Neural progenitor cell (in vitro differentiated cells): Measurements from ENCODE around the gene ZNF653. TPM values are rescaled to one million over a fixed set of nuclear protein-coding genes. Genes with fewer than 3 reads are reported as not detected.

Source experiments
- DNase-seq: peaks from one replicate; pipeline ENCODE4 v3.0.0-alpha.2; 2016; ENCODE audit warnings: low spot score
- H2AFZ ChIP-seq: fragments of 200-600 bp; sonication (generic); replicated peaks from 2 replicates; pipeline ENCODE4 v1.6.1; 2016; ENCODE audit warnings: antibody characterized with exemption
- H3F3A ChIP-seq: fragments of 200-600 bp; sonication (generic); 2 replicates; pipeline ENCODE4 v1.6.1; 2016; ENCODE audit warnings: antibody characterized with exemption, low read depth
- H3K27ac ChIP-seq: fragments of 200-600 bp; sonication (generic); 2 replicates; pipeline ENCODE4 v1.5.1; 2016; ENCODE audit warnings: mild to moderate bottlenecking
- H3K27me3 ChIP-seq: fragments of 200-600 bp; sonication (generic); 2 replicates; pipeline ENCODE4 v1.6.1; 2016; ENCODE audit warnings: mild to moderate bottlenecking, moderate library complexity
- H3K36me3 ChIP-seq: fragments of 200-600 bp; sonication (generic); 2 replicates; pipeline ENCODE4 v1.5.1; 2016
- H3K4me1 ChIP-seq: fragments of 200-600 bp; sonication (generic); 2 replicates; pipeline ENCODE4 v1.6.1; 2016; ENCODE audit warnings: mixed run types
- H3K4me2 ChIP-seq: fragments of 200-600 bp; sonication (generic); 2 replicates; pipeline ENCODE4 v1.6.1; 2016
- H3K4me3 ChIP-seq: fragments of 200-600 bp; sonication (generic); 2 replicates; pipeline ENCODE4 v1.5.1; 2016
- H3K79me2 ChIP-seq: fragments of 200-600 bp; sonication (generic); 2 replicates; pipeline ENCODE4 v1.6.1; 2016; ENCODE audit warnings: low read depth
- H3K9ac ChIP-seq: fragments of 200-600 bp; sonication (generic); 2 replicates; pipeline ENCODE4 v1.6.1; 2016
- H3K9me3 ChIP-seq: fragments of 200-600 bp; sonication (generic); 2 replicates; pipeline ENCODE4 v1.5.1; 2016; ENCODE audit warnings: low read depth
- H4K20me1 ChIP-seq: fragments of 200-600 bp; sonication (generic); 2 replicates; pipeline ENCODE4 v1.6.1; 2016; ENCODE audit warnings: low read depth
- H3K27ac Mint-ChIP-seq: 3 replicates; pipeline ENCODE4 v1.8.0; 2021; ENCODE audit warnings: mixed read lengths
- H3K27me3 Mint-ChIP-seq: 2 replicates; pipeline ENCODE4 v1.8.0; 2022; ENCODE audit warnings: low read depth, mild to moderate bottlenecking, inconsistent platforms, moderate library complexity, mixed read lengths; ENCODE audit not compliant: insufficient read depth
- H3K36me3 Mint-ChIP-seq: 3 replicates; pipeline ENCODE4 v1.8.0; 2021; ENCODE audit warnings: mixed read lengths
- H3K4me1 Mint-ChIP-seq: 3 replicates; pipeline ENCODE4 v1.8.0; 2021; ENCODE audit warnings: mixed read lengths
- H3K4me3 Mint-ChIP-seq: 3 replicates; pipeline ENCODE4 v1.8.0; 2021; ENCODE audit warnings: mild to moderate bottlenecking, moderate library complexity, mixed read lengths
- H3K9me3 Mint-ChIP-seq: 3 replicates; pipeline ENCODE4 v1.8.0; 2020; ENCODE audit warnings: mixed read lengths
- CTCF ChIP-seq: fragments of 200-600 bp; sonication (generic); IDR thresholded peaks from 2 replicates; pipeline ENCODE4 v1.5.1; 2017; ENCODE audit warnings: antibody characterized with exemption, mild to moderate bottlenecking
- EZH2 ChIP-seq: fragments of 200-600 bp; sonication (generic); IDR thresholded peaks from 2 replicates; pipeline ENCODE4 v1.6.1; 2017; ENCODE audit warnings: antibody characterized with exemption, mild to moderate bottlenecking, moderate library complexity
- EZH2phosphoT487 ChIP-seq: fragments of 200-600 bp; sonication (generic); IDR thresholded peaks from 2 replicates; pipeline ENCODE4 v1.6.1; 2017; ENCODE audit warnings: antibody characterized with exemption
- total RNA-seq: library from RNA; depleted of rRNA; stranded (reverse); fragments of >200 nt; gene quantifications from 2 replicates; pipeline ENCODE4 v1.2.3, GENCODE V29; 2015; ENCODE audit warnings: low replicate concordance

Gene ZNF653
- total RNA-seq, 1 donor from 2014 or later: 3.4 TPM

- TF ChIP-seq EZH2phosphoT487 (no peak), CTCF (no peak), EZH2 (no peak)
- Mint-ChIP-seq H3K27ac (peak overlapping the region; percentile 11), H3K4me1 (peaks cover 17% of the 10 kb centered on the region), H3K27me3 (peaks cover 11% of the 10 kb centered on the region), H3K36me3 (no peaks in the 10 kb centered on the region), H3K4me3 (peak overlapping the region; percentile 71), H3K9me3 (no peaks in the 10 kb centered on the region)
- Histone ChIP-seq H3K36me3 (no peaks in the 10 kb centered on the region), H3F3A (peaks cover 19% of the 10 kb centered on the region), H3K27me3 (peaks cover 3% of the 10 kb centered on the region), H3K4me2 (peak overlapping the region; percentile 97), H3K4me3 (peak overlapping the region; percentile 51), H3K79me2 (no peaks in the 10 kb centered on the region), H3K27ac (no peak overlapping the region), H4K20me1 (no peaks in the 10 kb centered on the region), H3K9me3 (no peaks in the 10 kb centered on the region), H2AFZ (peak overlapping the region; percentile 78), H3K9ac (no peak overlapping the region), H3K4me1 (peaks cover 19% of the 10 kb centered on the region)
- peak; percentile 61 for DNase-seq
Observed at GRCh38 chr19:11539495-11540365, 34.1 kb upstream of the ZNF653 start.

GRCh38 chr19:11538232-11539036, 32.8 kb upstream of the ZNF653 start, which contains the start of gene CNN1:
TSS of gene CNN1 (plus strand) at chr19:11538851. CDS start at chr19:11538928, 77 bp downstream.
- H4K20me1 ChIP-seq: no peaks in the 10 kb centered on the region
- no peak within 1 kb of the TSS for H2AFZ ChIP-seq
- H3K4me1 Mint-ChIP-seq: peaks cover 17% of the 10 kb centered on the region
- peaks cover 14% of the 10 kb centered on the region for H3K27me3 Mint-ChIP-seq
- DNase-seq: peak; percentile 72
- peaks cover 19% of the 10 kb centered on the region for H3K4me1 ChIP-seq
- peak within 1 kb of the TSS; percentile 51 for H3K4me3 ChIP-seq
- H3K4me2 ChIP-seq: peak within 1 kb of the TSS; percentile 97
- H3K79me2 ChIP-seq: no peaks in the 10 kb centered on the region
- no peak within 1 kb of the TSS for H3K9ac ChIP-seq
- H3K9me3 Mint-ChIP-seq: no peaks in the 10 kb centered on the region
- no peaks in the 10 kb centered on the region for H3K36me3 ChIP-seq
- H3F3A ChIP-seq: peaks cover 19% of the 10 kb centered on the region
- TF ChIP-seq EZH2 (no peak), CTCF (no peak), EZH2phosphoT487 (no peak)
- peak within 1 kb of the TSS; percentile 11 for H3K27ac Mint-ChIP-seq
- H3K9me3 ChIP-seq: no peaks in the 10 kb centered on the region
- H3K27me3 ChIP-seq: peaks cover 12% of the 10 kb centered on the region
- peak within 1 kb of the TSS; percentile 71 for H3K4me3 Mint-ChIP-seq
- no peak within 1 kb of the TSS for H3K27ac ChIP-seq
- H3K36me3 Mint-ChIP-seq: no peaks in the 10 kb centered on the region

DNA sequence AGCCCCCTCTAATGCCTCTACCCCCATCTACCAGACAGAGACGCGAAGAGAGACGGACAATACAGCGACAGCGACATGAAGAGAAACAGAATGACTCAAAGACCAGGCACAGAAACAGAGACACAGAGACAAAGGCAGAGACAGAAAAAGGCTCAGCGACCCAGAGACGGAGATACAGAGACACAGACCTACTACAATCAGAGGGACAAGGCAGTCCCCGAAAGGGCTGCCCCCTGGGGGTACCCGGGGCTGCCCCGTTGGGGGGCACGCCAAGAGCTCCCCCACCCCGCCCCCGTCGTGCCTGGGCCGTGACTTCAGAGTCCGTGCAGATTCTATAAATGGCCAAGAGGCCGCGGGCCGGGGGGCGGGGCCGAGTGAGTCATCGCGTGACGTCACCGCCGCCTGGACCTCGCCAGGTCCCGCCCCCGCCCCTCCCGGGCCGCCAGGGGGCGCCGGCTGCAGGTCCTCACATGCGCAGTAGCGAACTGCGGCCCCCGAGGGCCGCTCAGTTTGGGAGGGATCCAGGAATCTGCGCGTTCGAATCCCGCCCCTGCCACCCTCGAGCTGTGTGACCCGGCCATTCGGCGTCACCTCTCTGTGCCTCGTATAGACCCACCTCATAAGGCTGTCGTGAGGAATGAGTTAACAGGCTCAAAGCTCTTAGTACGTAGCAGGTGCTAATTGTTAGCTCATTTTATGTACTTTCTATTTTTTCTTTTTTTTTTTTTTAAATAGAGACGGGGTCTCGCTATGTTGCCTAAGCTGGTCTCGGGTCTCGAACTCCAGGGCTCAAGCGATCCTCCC, 30.4 kb upstream of the ZNF653 start:
- Mint-ChIP-seq H3K27ac (peak overlapping the region; percentile 88), H3K36me3 (no peaks in the 10 kb centered on the region), H3K27me3 (peaks cover 19% of the 10 kb centered on the region), H3K4me1 (peaks cover 17% of the 10 kb centered on the region), H3K9me3 (no peaks in the 10 kb centered on the region), H3K4me3 (peak overlapping the region; percentile 82)
- H3K9ac ChIP-seq: no peak overlapping the region
- peak overlapping the region; percentile 46 for H3K4me3 ChIP-seq
- no peaks in the 10 kb centered on the region for H3K36me3 ChIP-seq
- no peaks in the 10 kb centered on the region for H3K79me2 ChIP-seq
- H3F3A ChIP-seq: peaks cover 19% of the 10 kb centered on the region
- peaks cover 12% of the 10 kb centered on the region for H3K27me3 ChIP-seq
- peak; percentile 97 for DNase-seq
- H3K9me3 ChIP-seq: no peaks in the 10 kb centered on the region
- H3K4me2 ChIP-seq: peak overlapping the region; percentile 71
- TF ChIP-seq EZH2: no peak
- TF ChIP-seq EZH2phosphoT487: no peak
- peak; percentile 94 for TF ChIP-seq CTCF
- H3K27ac ChIP-seq: no peak overlapping the region
- peak overlapping the region; percentile 53 for H2AFZ ChIP-seq
- H4K20me1 ChIP-seq: no peaks in the 10 kb centered on the region
- H3K4me1 ChIP-seq: peaks cover 19% of the 10 kb centered on the region
